Endothelial cell of umbilical vein (primary cell): Measurements from ENCODE around the gene OXSR1. TPM values are rescaled to one million over a fixed set of nuclear protein-coding genes. Genes with fewer than 3 reads are reported as not detected.

Experiments used
- BruUV-seq: library from RNA; stranded (reverse); fragments of 400-500 nt; replicated peaks from 2 replicates; lab custom pipeline; 2021; lab: Mats Ljungman, UMichigan
- CTCF ChIA-PET: fragments of 300-600, 350-600 bp; sonication (Branson Sonifier 250); formaldehyde crosslinking; loops from one replicate; lab custom pipeline; 2021; ENCODE audit warnings: antibody characterized with exemption, inconsistent platforms; lab: Charles Lee
- POLR2A ChIA-PET: fragments of 300-600, 350-600 bp; sonication (Branson Sonifier 250); formaldehyde crosslinking; loops from one replicate; lab custom pipeline; 2021; ENCODE audit warnings: antibody characterized with exemption, inconsistent platforms; lab: Charles Lee
- DNase-seq: peaks from one replicate; pipeline ENCODE4 v3.0.0-alpha.2; 2011; ENCODE audit warnings: low read depth, low spot score
- FAIRE-seq: peaks from 2 replicates; lab custom pipeline; 2011; peaks lifted over from hg19 to GRCh38; lab: Jason Lieb, UNC
- H2AFZ ChIP-seq: 2 replicates; pipeline ENCODE4 v1.6.0; 2012; ENCODE audit warnings: low read depth, low read length, control low read depth, inconsistent platforms
- H3K27ac ChIP-seq: 2 replicates; pipeline ENCODE4 v1.5.1; 2011; ENCODE audit warnings: low read depth, mild to moderate bottlenecking, control low read depth, low read length, moderate library complexity; ENCODE audit not compliant: insufficient read depth
- H3K27me3 ChIP-seq, 2 experiments: 2 replicates each; pipeline versions ENCODE4 v1.6.0 to v1.6.1; 2011; ENCODE audit warnings: low read length in 2 of 2, mixed read lengths in 1 of 2; ENCODE audit not compliant: control insufficient read depth in 2 of 2, insufficient read depth in 2 of 2
- H3K36me3 ChIP-seq, 2 experiments: 2 replicates in 1 of 2; 3 replicates in 1 of 2; pipeline ENCODE4 v1.5.1; 2011; ENCODE audit warnings: low read length in 2 of 2, mild to moderate bottlenecking in 1 of 2, moderate library complexity in 1 of 2; ENCODE audit not compliant: control insufficient read depth in 2 of 2, insufficient read depth in 2 of 2; ENCODE audit errors: extremely low read depth in 1 of 2
- H3K4me1 ChIP-seq: 3 replicates; pipeline ENCODE4 v1.5.1; 2011; ENCODE audit warnings: mild to moderate bottlenecking, low read length; ENCODE audit not compliant: control insufficient read depth, insufficient read depth; ENCODE audit errors: extremely low read depth
- H3K4me2 ChIP-seq: 2 replicates; pipeline ENCODE4 v1.6.1; 2011; ENCODE audit warnings: low read length, control low read depth, mixed read lengths; ENCODE audit not compliant: insufficient read depth
- H3K4me3 ChIP-seq, 3 experiments: fragments of 200-600 bp in 1 of 3; sonication (generic), shearing (Covaris generic) in 1 of 3; replicated peaks in 1 of 3; 2 replicates each; pipeline ENCODE4 v1.5.1; 2011 to 2016; ENCODE audit warnings: control low read depth in 3 of 3, low read length in 3 of 3, mild to moderate bottlenecking in 2 of 3, inconsistent platforms in 1 of 3, low read depth in 1 of 3, moderate library complexity in 1 of 3; ENCODE audit not compliant: insufficient read depth in 1 of 3
- H3K79me2 ChIP-seq: 2 replicates; pipeline ENCODE4 v1.6.0; 2012; ENCODE audit warnings: low read length, inconsistent platforms; ENCODE audit not compliant: control insufficient read depth, insufficient read depth
- H3K9ac ChIP-seq: replicated peaks from 2 replicates; pipeline ENCODE3; 2011; ENCODE audit warnings: low read length, control low read depth; ENCODE audit not compliant: insufficient read depth; ENCODE audit errors: extremely low read depth
- H3K9me1 ChIP-seq: replicated peaks from 3 replicates; pipeline ENCODE4 v1.6.0; 2011; ENCODE audit warnings: mild to moderate bottlenecking, low read length; ENCODE audit not compliant: control insufficient read depth, insufficient read depth; ENCODE audit errors: extremely low read depth
- H3K9me3 ChIP-seq: replicated peaks from 2 replicates; pipeline ENCODE4 v1.5.1; 2012; ENCODE audit warnings: low read length, inconsistent platforms; ENCODE audit not compliant: control insufficient read depth, insufficient read depth
- H4K20me1 ChIP-seq: replicated peaks from 2 replicates; pipeline ENCODE3; 2011; ENCODE audit warnings: mild to moderate bottlenecking, low read length; ENCODE audit not compliant: control insufficient read depth, insufficient read depth; ENCODE audit errors: extremely low read depth
- EZH2 ChIP-seq: IDR thresholded peaks from 2 replicates; pipeline ENCODE4 v1.6.1; 2012; ENCODE audit warnings: borderline replicate concordance, low read depth, mild to moderate bottlenecking, moderate library complexity, low read length, inconsistent platforms; ENCODE audit not compliant: severe bottlenecking
- FOS ChIP-seq: IDR thresholded peaks from 2 replicates; pipeline ENCODE4 v1.6.1; 2011; ENCODE audit warnings: mild to moderate bottlenecking, low read length, moderate library complexity, borderline replicate concordance; ENCODE audit not compliant: insufficient read depth
- GATA2 ChIP-seq: IDR thresholded peaks from 2 replicates; pipeline ENCODE4 v1.7.0; 2011; ENCODE audit warnings: low read depth, mild to moderate bottlenecking, moderate library complexity, mixed read lengths, low read length; ENCODE audit not compliant: insufficient read length, insufficient read depth
- JUN ChIP-seq: IDR thresholded peaks from 2 replicates; pipeline ENCODE4 v1.6.1; 2011; ENCODE audit warnings: borderline replicate concordance, low read depth; ENCODE audit not compliant: insufficient read length, insufficient read depth
- MYC ChIP-seq: IDR thresholded peaks from one replicate; pipeline ENCODE4 v1.6.1; 2011; ENCODE audit warnings: mild to moderate bottlenecking, low read depth, low read length
- POLR2A ChIP-seq: IDR thresholded peaks from 2 replicates; pipeline ENCODE4 v1.6.1; 2012; ENCODE audit warnings: low read depth, mild to moderate bottlenecking, control low read depth, low read length
- POLR2AphosphoS5 ChIP-seq: IDR thresholded peaks from 2 replicates; pipeline ENCODE4 v1.6.1; 2012; ENCODE audit warnings: low read depth, mild to moderate bottlenecking, control low read depth, low read length, moderate library complexity; ENCODE audit not compliant: insufficient read depth
- dilution Hi-C: fragments of 300-500 bp; cut with MboI; formaldehyde crosslinking; loops from one replicate; pipeline ENCODE4 v1.15.0; 2019; ENCODE audit warnings: low sequenced_read_pairs; ENCODE audit not compliant: extremely low pct_ligation_motif_present
- intact Hi-C: fragments of 100-400 bp; cut with micrococcal nuclease; formaldehyde crosslinking; loops from one replicate; pipeline ENCODE4 v1.10.0; 2022
- polyA plus RNA-seq, 4 experiments: library from polyadenylated mRNA; depleted of rRNA in 3 of 4; stranded (reverse) in 3 of 4; unstranded in 1 of 4; fragments of >200 nt; gene quantifications; 2 replicates each; pipeline versions ENCODE4 v1.2.1 to v1.2.3, GENCODE V29; 2011 to 2012; ENCODE audit warnings: missing spikeins in 1 of 4
- total RNA-seq: library from RNA; stranded (reverse); gene quantifications from 2 replicates; pipeline ENCODE4 v1.2.3, GENCODE V29; 2021
- TF ChIP-seq, protein P1 (sequence below): IDR thresholded peaks from 2 replicates; pipeline ENCODE4 v1.6.1; 2011; ENCODE audit not compliant: insufficient read depth, insufficient read length
- TF ChIP-seq, protein P2 (sequence below), 2 donors: IDR thresholded peaks; 1 replicate in 1 of 2; 2 replicates in 1 of 2; pipeline ENCODE4 v1.5.1; 2011; ENCODE audit warnings: low read length in 2 of 2, mild to moderate bottlenecking in 2 of 2, moderate library complexity in 2 of 2, control low read depth in 1 of 2, inconsistent platforms in 1 of 2, low read depth in 1 of 2; ENCODE audit not compliant: insufficient read depth in 1 of 2; ENCODE audit errors: extremely low read depth in 1 of 2

OXSR1 gene
- total and polyA plus RNA-seq, 2 donors (not counting 3 experiments of a cell fraction or from before 2014, with no cell fraction given): 15.1 to 32.9 TPM

DNA sequence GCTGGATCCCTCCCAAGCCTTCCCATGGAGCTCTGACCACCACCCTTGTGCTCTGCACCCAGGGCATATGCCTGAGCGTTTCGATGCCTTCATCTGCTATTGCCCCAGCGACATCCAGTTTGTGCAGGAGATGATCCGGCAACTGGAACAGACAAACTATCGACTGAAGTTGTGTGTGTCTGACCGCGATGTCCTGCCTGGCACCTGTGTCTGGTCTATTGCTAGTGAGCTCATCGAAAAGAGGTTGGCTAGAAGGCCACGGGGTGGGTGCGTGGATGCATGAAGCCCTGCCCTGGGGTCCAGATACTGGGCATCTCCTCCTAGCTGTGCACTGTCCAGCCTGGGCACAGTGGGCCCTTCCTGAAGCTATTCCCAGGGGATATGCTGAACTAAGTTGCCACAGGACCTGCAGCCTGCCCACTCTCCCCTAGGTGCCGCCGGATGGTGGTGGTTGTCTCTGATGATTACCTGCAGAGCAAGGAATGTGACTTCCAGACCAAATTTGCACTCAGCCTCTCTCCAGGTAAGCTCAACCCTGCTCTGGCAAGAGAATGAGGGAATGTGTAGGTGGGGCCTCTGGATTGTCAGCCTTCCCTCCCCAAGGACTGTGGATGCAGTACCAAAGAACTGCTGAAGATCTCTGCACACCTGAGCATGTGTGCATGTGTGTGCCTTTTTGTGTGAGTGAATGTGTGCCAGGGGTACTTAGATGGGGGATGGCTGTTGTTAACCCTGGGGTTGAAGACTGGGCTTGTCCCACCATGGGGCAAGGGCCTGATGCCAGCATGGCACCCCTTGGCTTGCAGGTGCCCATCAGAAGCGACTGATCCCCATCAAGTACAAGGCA, 24.8 kb upstream of the OXSR1 start:
- Histone ChIP-seq H3K9ac (no peak overlapping the region), H3K79me2 (peaks cover 10% of the 10 kb centered on the region), H3K9me1 (no peaks in the 10 kb centered on the region), H3K27me3 (peaks cover 0 to 2% of the 10 kb centered on the region in 2 experiments), H3K27ac (no peak overlapping the region), H3K4me1 (peaks cover 24% of the 10 kb centered on the region), H3K36me3 (peaks cover 0 to 14% of the 10 kb centered on the region in 2 experiments), H3K4me2 (no peak overlapping the region), H4K20me1 (no peaks in the 10 kb centered on the region), H3K4me3 (no peak overlapping the region), H2AFZ (no peak overlapping the region), H3K9me3 (no peaks in the 10 kb centered on the region)
- FAIRE-seq: no peak
- intact Hi-C loops: no loop called here
- no TSS peak for BruUV-seq
- dilution Hi-C loops: no loop called here
- ChIA-PET POLR2A (no interaction called here), CTCF (interaction anchor here (1.1 to 4.5 kb wide), 3 partner anchors 24 to 256 kb away, joined by 3 to 43 read pairs (median 3); partner anchors contain the start of genes OXSR1 and XYLB)
- DNase-seq: no peak
- TF ChIP-seq, protein P1, sequence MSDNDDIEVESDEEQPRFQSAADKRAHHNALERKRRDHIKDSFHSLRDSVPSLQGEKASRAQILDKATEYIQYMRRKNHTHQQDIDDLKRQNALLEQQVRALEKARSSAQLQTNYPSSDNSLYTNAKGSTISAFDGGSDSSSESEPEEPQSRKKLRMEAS: no peak
- no peak for TF ChIP-seq POLR2A
- TF ChIP-seq POLR2AphosphoS5: no peak
- TF ChIP-seq FOS: no peak
- TF ChIP-seq, protein P2, sequence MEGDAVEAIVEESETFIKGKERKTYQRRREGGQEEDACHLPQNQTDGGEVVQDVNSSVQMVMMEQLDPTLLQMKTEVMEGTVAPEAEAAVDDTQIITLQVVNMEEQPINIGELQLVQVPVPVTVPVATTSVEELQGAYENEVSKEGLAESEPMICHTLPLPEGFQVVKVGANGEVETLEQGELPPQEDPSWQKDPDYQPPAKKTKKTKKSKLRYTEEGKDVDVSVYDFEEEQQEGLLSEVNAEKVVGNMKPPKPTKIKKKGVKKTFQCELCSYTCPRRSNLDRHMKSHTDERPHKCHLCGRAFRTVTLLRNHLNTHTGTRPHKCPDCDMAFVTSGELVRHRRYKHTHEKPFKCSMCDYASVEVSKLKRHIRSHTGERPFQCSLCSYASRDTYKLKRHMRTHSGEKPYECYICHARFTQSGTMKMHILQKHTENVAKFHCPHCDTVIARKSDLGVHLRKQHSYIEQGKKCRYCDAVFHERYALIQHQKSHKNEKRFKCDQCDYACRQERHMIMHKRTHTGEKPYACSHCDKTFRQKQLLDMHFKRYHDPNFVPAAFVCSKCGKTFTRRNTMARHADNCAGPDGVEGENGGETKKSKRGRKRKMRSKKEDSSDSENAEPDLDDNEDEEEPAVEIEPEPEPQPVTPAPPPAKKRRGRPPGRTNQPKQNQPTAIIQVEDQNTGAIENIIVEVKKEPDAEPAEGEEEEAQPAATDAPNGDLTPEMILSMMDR (IDR thresholded peaks at IDR 0.05; ENCODE audit: extremely low read depth in 1 of 2, insufficient read depth in 1 of 2, low read depth in 1 of 2, low read length in 2 of 2): no peak
- TF ChIP-seq GATA2: no peak
- no peak for TF ChIP-seq EZH2
- TF ChIP-seq JUN: no peak
- TF ChIP-seq MYC: no peak
